Stimulated activated effector memory CD8-positive, alpha-beta T cell treated with anti-CD3 and anti-CD28 coated beads, Interleukin-12 subunit alpha, Interleukin-12 subunit beta, amount 100 ng/mL, for 72 hours (primary cell): ENCODE results near the gene RNF168.
"Not testable (repeated sequence)": the region's sequence is repeated elsewhere in the genome, so short reads cannot be mapped to it uniquely, and the experiment has no call there.

Source experiments
- ATAC-seq: fragments of 150-1000 bp; cut with Tn5 transposase; 2 replicates; pipeline ENCODE4 v1.10.0; 2021
- DNase-seq, 2 donors: peaks; one replicate each; pipeline ENCODE4 v3.0.0; 2021 to 2022; ENCODE audit warnings: low spot score in 2 of 2
- H3K27ac Mint-ChIP-seq: one replicate; pipeline ENCODE4 v1.8.0; 2022; ENCODE audit warnings: mild to moderate bottlenecking, mixed read lengths
- H3K36me3 Mint-ChIP-seq: one replicate; pipeline ENCODE4 v1.8.0; 2022; ENCODE audit warnings: mild to moderate bottlenecking, mixed read lengths
- H3K4me1 Mint-ChIP-seq: one replicate; pipeline ENCODE4 v1.8.0; 2022; ENCODE audit warnings: mixed read lengths
- H3K4me3 Mint-ChIP-seq: one replicate; pipeline ENCODE4 v1.8.0; 2022; ENCODE audit warnings: mild to moderate bottlenecking, mixed read lengths
- H3K9me3 Mint-ChIP-seq: one replicate; pipeline ENCODE4 v1.8.0; 2022; ENCODE audit warnings: mixed read lengths

RNF168 gene

GRCh38 chr3:196503196-196504076, at the start of gene RNF168:
TSS of gene RNF168 (minus strand) at chr3:196503768. CDS start at chr3:196503173, 595 bp downstream.
- ATAC-seq (peak; percentile 87), DNase-seq (peak; percentile 86 to 97)
- Mint-ChIP-seq H3K27ac (peak within 1 kb of the TSS; percentile 94), H3K36me3 (peaks cover 51% of the 10 kb centered on the region), H3K9me3 (peaks cover 3% of the 10 kb centered on the region), H3K4me1 (peaks cover 22% of the 10 kb centered on the region), H3K4me3 (peak within 1 kb of the TSS; percentile 94)

GRCh38 chr3:196552253-196552652, 48.7 kb upstream of the RNF168 start:
- Mint-ChIP-seq H3K9me3 (peaks cover 3% of the 10 kb centered on the region), H3K27ac (no peak overlapping the region), H3K4me3 (no peak overlapping the region), H3K36me3 (no peaks in the 10 kb centered on the region), H3K4me1 (peaks cover 6% of the 10 kb centered on the region)
- DNase-seq (no peak), ATAC-seq (no peak)

GRCh38 chr3:196550172-196550571, 46.6 kb upstream of the RNF168 start:
- H3K4me1 Mint-ChIP-seq, H3K36me3 Mint-ChIP-seq, H3K27ac Mint-ChIP-seq, DNase-seq, ATAC-seq, H3K4me3 Mint-ChIP-seq, H3K9me3 Mint-ChIP-seq: not testable (repeated sequence)

- not testable (repeated sequence) for H3K4me3 Mint-ChIP-seq, ATAC-seq, H3K36me3 Mint-ChIP-seq, DNase-seq, H3K9me3 Mint-ChIP-seq, H3K4me1 Mint-ChIP-seq, H3K27ac Mint-ChIP-seq
These were observed 45.7 kb upstream of the RNF168 start for GRCh38 chr3:196549312-196549711.

GRCh38 chr3:196547067-196547466, 43.5 kb upstream of the RNF168 start:
- ATAC-seq = no peak

GRCh38 chr3:196546537-196546936, 43.0 kb upstream of the RNF168 start:
- H3K9me3 Mint-ChIP-seq = peaks cover 3% of the 10 kb centered on the region
- H3K27ac Mint-ChIP-seq = no peak overlapping the region
- H3K36me3 Mint-ChIP-seq = no peaks in the 10 kb centered on the region
- H3K4me1 Mint-ChIP-seq = no peaks in the 10 kb centered on the region
- ATAC-seq (no peak), DNase-seq (no peak)
- no peak overlapping the region for H3K4me3 Mint-ChIP-seq

More at GRCh38 chr3:196547067-196547466, 43.5 kb upstream of the RNF168 start:
- Mint-ChIP-seq H3K36me3 (no peaks in the 10 kb centered on the region), H3K4me1 (no peaks in the 10 kb centered on the region), H3K27ac (no peak overlapping the region), H3K9me3 (peaks cover 3% of the 10 kb centered on the region), H3K4me3 (no peak overlapping the region)
- no peak for DNase-seq

- H3K9me3 Mint-ChIP-seq = no peaks in the 10 kb centered on the region
- H3K4me1 Mint-ChIP-seq = no peaks in the 10 kb centered on the region
- no peaks in the 10 kb centered on the region for H3K36me3 Mint-ChIP-seq
- peak; percentile 52 for ATAC-seq
- H3K27ac Mint-ChIP-seq = no peak overlapping the region
- H3K4me3 Mint-ChIP-seq = no peak overlapping the region
- no peak for DNase-seq
These were observed 41.0 kb upstream of the RNF168 start for GRCh38 chr3:196544491-196544992.

GRCh38 chr3:196541684-196542445, 38.3 kb upstream of the RNF168 start:
- Mint-ChIP-seq H3K36me3 (no peaks in the 10 kb centered on the region), H3K4me1 (no peaks in the 10 kb centered on the region), H3K27ac (no peak overlapping the region), H3K4me3 (no peak overlapping the region), H3K9me3 (no peaks in the 10 kb centered on the region)
- ATAC-seq (no peak), DNase-seq (no peak)

- ATAC-seq (no peak), DNase-seq (peak; percentile 55 to 78)
- Mint-ChIP-seq H3K27ac (no peak overlapping the region), H3K36me3 (no peaks in the 10 kb centered on the region), H3K4me3 (no peak overlapping the region), H3K9me3 (no peaks in the 10 kb centered on the region), H3K4me1 (no peaks in the 10 kb centered on the region)
These were observed 33.9 kb upstream of the RNF168 start for GRCh38 chr3:196537319-196537984.

- Mint-ChIP-seq H3K4me1 (no peaks in the 10 kb centered on the region), H3K36me3 (no peaks in the 10 kb centered on the region), H3K27ac (no peak overlapping the region), H3K4me3 (no peak overlapping the region), H3K9me3 (no peaks in the 10 kb centered on the region)
- ATAC-seq = no peak
- DNase-seq = no peak
These were observed 29.7 kb upstream of the RNF168 start for GRCh38 chr3:196533260-196533681.

GRCh38 chr3:196531418-196531817, 27.9 kb upstream of the RNF168 start:
- no peaks in the 10 kb centered on the region for H3K36me3 Mint-ChIP-seq
- H3K4me3 Mint-ChIP-seq = no peak overlapping the region
- no peak overlapping the region for H3K27ac Mint-ChIP-seq
- no peaks in the 10 kb centered on the region for H3K4me1 Mint-ChIP-seq
- DNase-seq (no peak), ATAC-seq (no peak)
- no peaks in the 10 kb centered on the region for H3K9me3 Mint-ChIP-seq

GRCh38 chr3:196528639-196529233, 25.2 kb upstream of the RNF168 start:
- DNase-seq (peak; percentile 96 to 98), ATAC-seq (peak; percentile 98)
- Mint-ChIP-seq H3K4me3 (peak overlapping the region; percentile 66), H3K9me3 (no peaks in the 10 kb centered on the region), H3K27ac (peak overlapping the region; percentile 37), H3K36me3 (no peaks in the 10 kb centered on the region), H3K4me1 (no peaks in the 10 kb centered on the region)

GRCh38 chr3:196525141-196525540, 21.6 kb upstream of the RNF168 start:
- Mint-ChIP-seq H3K36me3 (no peaks in the 10 kb centered on the region), H3K27ac (no peak overlapping the region), H3K4me1 (no peaks in the 10 kb centered on the region), H3K4me3 (no peak overlapping the region), H3K9me3 (peaks cover 13% of the 10 kb centered on the region)
- DNase-seq = no peak
- ATAC-seq = no peak

GRCh38 chr3:196524527-196524926, 21.0 kb upstream of the RNF168 start:
- no peak for DNase-seq
- no peak for ATAC-seq

GRCh38 chr3:196523841-196524240, 20.3 kb upstream of the RNF168 start:
- Mint-ChIP-seq H3K4me3 (no peak overlapping the region), H3K4me1 (no peaks in the 10 kb centered on the region), H3K36me3 (no peaks in the 10 kb centered on the region), H3K27ac (no peak overlapping the region), H3K9me3 (peaks cover 13% of the 10 kb centered on the region)
- DNase-seq = no peak
- ATAC-seq = no peak

More at GRCh38 chr3:196524527-196524926, 21.0 kb upstream of the RNF168 start:
- Mint-ChIP-seq H3K36me3 (no peaks in the 10 kb centered on the region), H3K27ac (no peak overlapping the region), H3K9me3 (peaks cover 13% of the 10 kb centered on the region), H3K4me1 (no peaks in the 10 kb centered on the region), H3K4me3 (no peak overlapping the region)
